HCT116 (cell line): ENCODE results near the gene KISS1R. TPM values are rescaled to one million over a fixed set of nuclear protein-coding genes. Genes with fewer than 3 reads are reported as not detected.

Experiments used
- ATAC-seq: fragments of 200-7000 bp; cut with Tn5 transposase; 2 replicates; pipeline ENCODE4 v1.9.1; 2020; ENCODE audit warnings: mild to moderate bottlenecking, moderate library complexity
- BruUV-seq: library from RNA; stranded (reverse); fragments of 400-500 nt; replicated peaks from 2 replicates; lab custom pipeline; 2021; lab: Mats Ljungman, UMichigan
- CTCF ChIA-PET: fragments of 300-600 bp; sonication (Branson Sonifier 250); formaldehyde crosslinking; loops from one replicate; lab custom pipeline; 2021; ENCODE audit warnings: antibody characterized with exemption; lab: Charles Lee
- POLR2A ChIA-PET: fragments of 300-600, 350-600 bp; sonication (Branson Sonifier 250); formaldehyde crosslinking; loops from one replicate; lab custom pipeline; 2021; ENCODE audit warnings: antibody characterized with exemption; lab: Charles Lee
- RAD21 ChIA-PET, 2 experiments: fragments of 300-600 bp; sonication (Branson Sonifier 250); formaldehyde crosslinking; loops; one replicate each; lab custom pipeline; 2023; ENCODE audit warnings: low total read pairs in 2 of 2; ENCODE audit not compliant: uncharacterized antibody in 2 of 2, unreplicated experiment in 2 of 2, low non-redundant PET in 1 of 2; lab: Charles Lee
- DNase-seq: peaks from one replicate; pipeline ENCODE4 v3.0.0-alpha.2; 2010; ENCODE audit warnings: low read depth, low spot score
- H2AFZ ChIP-seq: fragments of 200-600 bp; shearing (Covaris generic), sonication (generic); 2 replicates; pipeline ENCODE4 v1.6.1; 2017; ENCODE audit warnings: low read depth, mixed run types, mixed read lengths, antibody characterized with exemption, low read length; ENCODE audit not compliant: poor library complexity, severe bottlenecking
- H3K27ac ChIP-seq: 2 replicates; pipeline ENCODE4 v1.5.1; 2012; ENCODE audit warnings: low read depth, low read length
- H3K27me3 ChIP-seq: fragments of 200-600 bp; sonication (generic); 2 replicates; pipeline ENCODE4 v1.6.1; 2016; ENCODE audit warnings: mixed run types, low read length, mixed read lengths; ENCODE audit not compliant: insufficient read depth
- H3K36me3 ChIP-seq, 2 experiments: fragments of 200-500 bp in 1 of 2; fragments of 200-600 bp in 1 of 2; sonication (Bioruptor generic) in 1 of 2; sonication (generic) in 1 of 2; 2 replicates each; pipeline versions ENCODE4 v1.5.1 to v1.6.1; 2014 to 2016; ENCODE audit warnings: low read length in 2 of 2, inconsistent platforms in 1 of 2, mixed read lengths in 1 of 2, mixed run types in 1 of 2; ENCODE audit not compliant: insufficient read depth in 2 of 2, control insufficient read depth in 1 of 2
- H3K4me1 ChIP-seq, 2 experiments: fragments of 200-600 bp in 1 of 2; sonication (generic) in 1 of 2; 2 replicates each; pipeline versions ENCODE4 v1.5.1 to v1.6.1; 2012 to 2017; ENCODE audit warnings: low read length in 2 of 2, inconsistent platforms in 1 of 2, mild to moderate bottlenecking in 1 of 2, mixed read lengths in 1 of 2, mixed run types in 1 of 2, moderate library complexity in 1 of 2; ENCODE audit not compliant: insufficient read depth in 2 of 2, control insufficient read depth in 1 of 2
- H3K4me2 ChIP-seq: fragments of 200-600 bp; sonication (generic); 2 replicates; pipeline ENCODE4 v1.6.1; 2017; ENCODE audit warnings: mixed run types, low read length, mixed read lengths
- H3K4me3 ChIP-seq, 2 experiments: fragments of 200-600 bp in 1 of 2; sonication (generic) in 1 of 2; replicated peaks in 1 of 2; 2 replicates each; pipeline ENCODE4 v1.5.1; 2011 to 2016; ENCODE audit warnings: low read length in 2 of 2, control low read depth in 1 of 2, low read depth in 1 of 2, mild to moderate bottlenecking in 1 of 2, mixed read lengths in 1 of 2, mixed run types in 1 of 2
- H3K79me2 ChIP-seq: fragments of 200-600 bp; sonication (generic); 2 replicates; pipeline ENCODE4 v1.6.1; 2017; ENCODE audit warnings: mild to moderate bottlenecking, mixed run types, low read length, moderate library complexity, mixed read lengths; ENCODE audit not compliant: insufficient read depth
- H3K9ac ChIP-seq: fragments of 200-600 bp; sonication (generic); 2 replicates; pipeline ENCODE4 v1.6.1; 2016; ENCODE audit warnings: low read length, mixed read lengths
- H3K9me2 ChIP-seq: fragments of 200-600 bp; sonication (generic), shearing (Covaris generic); 2 replicates; pipeline ENCODE4 v1.6.1; 2017; ENCODE audit warnings: mixed run types, mild to moderate bottlenecking, moderate library complexity; ENCODE audit not compliant: insufficient read depth
- H3K9me3 ChIP-seq, 2 experiments: fragments of 200-500 bp in 1 of 2; fragments of 200-600 bp in 1 of 2; sonication (Bioruptor generic) in 1 of 2; sonication (generic) in 1 of 2; 2 replicates each; pipeline ENCODE4 v1.6.1; 2014 to 2017; ENCODE audit warnings: low read length in 2 of 2, mixed read lengths in 2 of 2, inconsistent platforms in 1 of 2, low read depth in 1 of 2, mild to moderate bottlenecking in 1 of 2, mixed run types in 1 of 2, moderate library complexity in 1 of 2; ENCODE audit not compliant: control insufficient read depth in 1 of 2, insufficient read depth in 1 of 2
- H4K20me1 ChIP-seq: fragments of 200-600 bp; sonication (generic), shearing (Covaris generic); 2 replicates; pipeline ENCODE4 v1.6.1; 2017; ENCODE audit warnings: mixed run types, mild to moderate bottlenecking, moderate library complexity; ENCODE audit not compliant: insufficient read depth
- EZH2phosphoT487 ChIP-seq: fragments of 200-600 bp; IDR thresholded peaks from 2 replicates; pipeline ENCODE4 v1.6.1; 2018; ENCODE audit warnings: antibody characterized with exemption, borderline replicate concordance
- FOSL1 ChIP-seq: IDR thresholded peaks from 2 replicates; pipeline ENCODE4 v1.6.1; 2012; ENCODE audit warnings: low read depth
- MAX ChIP-seq: IDR thresholded peaks from 2 replicates; pipeline ENCODE4 v1.6.1; 2012
- POLR2A ChIP-seq: IDR thresholded peaks from 2 replicates; pipeline ENCODE4 v1.7.0; 2011; ENCODE audit warnings: borderline replicate concordance; ENCODE audit not compliant: insufficient read depth, insufficient read length; ENCODE audit errors: extremely low read depth
- POLR2AphosphoS5 ChIP-seq: IDR thresholded peaks from 2 replicates; pipeline ENCODE4 v1.6.1; 2011; ENCODE audit warnings: mild to moderate bottlenecking, low read depth, low read length, moderate library complexity
- SIN3A ChIP-seq: IDR thresholded peaks from 2 replicates; pipeline ENCODE4 v1.6.1; 2012; ENCODE audit warnings: low read depth
- ZFX ChIP-seq: fragments of 450-650 bp; IDR thresholded peaks from 2 replicates; pipeline ENCODE4 v1.6.1; 2017
- intact Hi-C: fragments of 100-400 bp; cut with micrococcal nuclease; formaldehyde crosslinking; loops from 2 replicates; pipeline ENCODE4 v1.10.0; 2022
- total RNA-seq: library from RNA; stranded (reverse); gene quantifications from one replicate; pipeline ENCODE4 v1.2.1, GENCODE V29; 2021; ENCODE audit not compliant: unreplicated experiment
- TF ChIP-seq, protein P1 (sequence below): IDR thresholded peaks from 2 replicates; pipeline ENCODE4 v1.6.1; 2011; ENCODE audit warnings: mild to moderate bottlenecking, low read length, moderate library complexity; ENCODE audit not compliant: insufficient replicate concordance; ENCODE audit errors: extremely low read depth
- TF ChIP-seq, protein P2 (sequence below): IDR thresholded peaks from 2 replicates; pipeline ENCODE4 v1.6.1; 2012

The KISS1R gene
- total RNA-seq, 1 experiment from 2014 or later: 5.9 TPM

- Histone ChIP-seq H3K9me2 (no peaks in the 10 kb centered on the region), H3K27me3 (no peaks in the 10 kb centered on the region), H3K9ac (no peak overlapping the region)
- no peak for DNase-seq
- TF ChIP-seq SIN3A (no peak), FOSL1 (no peak), POLR2A (no peak), MAX (no peak), POLR2AphosphoS5 (no peak), ZFX (no peak), EZH2phosphoT487 (no peak)
- TF ChIP-seq, protein P1, sequence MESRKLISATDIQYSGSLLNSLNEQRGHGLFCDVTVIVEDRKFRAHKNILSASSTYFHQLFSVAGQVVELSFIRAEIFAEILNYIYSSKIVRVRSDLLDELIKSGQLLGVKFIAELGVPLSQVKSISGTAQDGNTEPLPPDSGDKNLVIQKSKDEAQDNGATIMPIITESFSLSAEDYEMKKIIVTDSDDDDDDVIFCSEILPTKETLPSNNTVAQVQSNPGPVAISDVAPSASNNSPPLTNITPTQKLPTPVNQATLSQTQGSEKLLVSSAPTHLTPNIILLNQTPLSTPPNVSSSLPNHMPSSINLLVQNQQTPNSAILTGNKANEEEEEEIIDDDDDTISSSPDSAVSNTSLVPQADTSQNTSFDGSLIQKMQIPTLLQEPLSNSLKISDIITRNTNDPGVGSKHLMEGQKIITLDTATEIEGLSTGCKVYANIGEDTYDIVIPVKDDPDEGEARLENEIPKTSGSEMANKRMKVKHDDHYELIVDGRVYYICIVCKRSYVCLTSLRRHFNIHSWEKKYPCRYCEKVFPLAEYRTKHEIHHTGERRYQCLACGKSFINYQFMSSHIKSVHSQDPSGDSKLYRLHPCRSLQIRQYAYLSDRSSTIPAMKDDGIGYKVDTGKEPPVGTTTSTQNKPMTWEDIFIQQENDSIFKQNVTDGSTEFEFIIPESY: no peak
- TF ChIP-seq, protein P2, sequence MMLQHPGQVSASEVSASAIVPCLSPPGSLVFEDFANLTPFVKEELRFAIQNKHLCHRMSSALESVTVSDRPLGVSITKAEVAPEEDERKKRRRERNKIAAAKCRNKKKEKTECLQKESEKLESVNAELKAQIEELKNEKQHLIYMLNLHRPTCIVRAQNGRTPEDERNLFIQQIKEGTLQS: no peak
- TF ChIP-seq, all 23 proteins: peak for 0
- Histone ChIP-seq H4K20me1 (no peaks in the 10 kb centered on the region), H3K4me3 (no peak overlapping the region), H3K36me3 (peaks cover 0 to 4% of the 10 kb centered on the region in 2 experiments; a peak in 1 of 4 replicates), H3K4me2 (no peak overlapping the region), H3K79me2 (peaks cover 19% of the 10 kb centered on the region), H3K27ac (no peak overlapping the region), H2AFZ (no peak overlapping the region), H3K4me1 (peaks cover 26 to 41% of the 10 kb centered on the region in 2 experiments), H3K9me3 (no peaks in the 10 kb centered on the region)
- ChIA-PET POLR2A (interaction anchor here (0.6 kb wide), 1 partner anchor 251 kb away, joined by 7 read pairs; no protein-coding TSS in a partner anchor), RAD21 (no interaction called here), CTCF (no interaction called here)
- BruUV-seq: no TSS peak
- intact Hi-C loops: loop anchor here (10.0 kb wide), 1 partner anchor 255 kb away; no protein-coding TSS in a partner anchor
- ATAC-seq: no peak
Measured at GRCh38 chr19:929203-929890, 12.2 kb downstream of the KISS1R start.
